GM21515 (cell line): ENCODE results near the gene MGAT3.
A peak's percentile ranks its signal among the peaks of the same experiment; 100 is the strongest.
"Not testable (repeated sequence)": the region's sequence is repeated elsewhere in the genome, so short reads cannot be mapped to it uniquely, and the experiment has no call there.

ENCODE experiments used
- ATAC-seq: cut with Tn5 transposase; IDR thresholded peaks from one replicate; pipeline ENCODE4 v1.9.1; 2021; ENCODE audit not compliant: unreplicated experiment

MGAT3 gene

GRCh38 chr22:39510529-39511149 is 53.8 kb downstream of the MGAT3 start:
- ATAC-seq = no peak

- ATAC-seq = no peak
These were observed 54.4 kb downstream of the MGAT3 start for GRCh38 chr22:39511226-39511625.

GRCh38 chr22:39512026-39512425 is 55.2 kb downstream of the MGAT3 start:
- no peak for ATAC-seq

GRCh38 chr22:39513791-39514190 is 57.0 kb downstream of the MGAT3 start:
- ATAC-seq = no peak

GRCh38 chr22:39514373-39514973 is 57.7 kb downstream of the MGAT3 start:
- ATAC-seq = no peak

- ATAC-seq = no peak
These were observed 58.6 kb downstream of the MGAT3 start for GRCh38 chr22:39515266-39516050.

GRCh38 chr22:39517470-39517869 is 60.7 kb downstream of the MGAT3 start:
- no peak for ATAC-seq

- ATAC-seq = no peak
These were observed 61.5 kb downstream of the MGAT3 start for GRCh38 chr22:39518144-39518786.

GRCh38 chr22:39518996-39519680 is 62.3 kb downstream of the MGAT3 start:
- no peak for ATAC-seq

GRCh38 chr22:39519681-39520225 is 62.9 kb downstream of the MGAT3 start:
- ATAC-seq = peak; percentile 65

GRCh38 chr22:39520226-39521105 is 63.7 kb downstream of the MGAT3 start, which contains the start of gene ATF4:
Gene ATF4, plus strand, starts transcription at chr22:39520562. Its CDS starts 884 bp downstream, at chr22:39521446.
- peak; percentile 47 for ATAC-seq

- ATAC-seq = not testable (repeated sequence)
These were observed 64.5 kb downstream of the MGAT3 start for GRCh38 chr22:39521106-39521885.

GRCh38 chr22:39522091-39522490 is 65.3 kb downstream of the MGAT3 start:
- ATAC-seq = not testable (repeated sequence)

- ATAC-seq = no peak
These were observed 65.9 kb downstream of the MGAT3 start for GRCh38 chr22:39522567-39523300.

- no peak for ATAC-seq
These were observed 67.4 kb downstream of the MGAT3 start for GRCh38 chr22:39524089-39524752.

GRCh38 chr22:39524753-39525657 is 68.2 kb downstream of the MGAT3 start:
- ATAC-seq = no peak

GRCh38 chr22:39525658-39525975 is 68.8 kb downstream of the MGAT3 start:
- no peak for ATAC-seq
